Kidney (tissue), 14 donors: ENCODE results near the gene TGFBR2. TPM values are rescaled to one million over a fixed set of nuclear protein-coding genes. Genes with fewer than 3 reads are reported as not detected.
A peak's percentile ranks its signal among the peaks of the same experiment; 100 is the strongest.

Experiments used
- DNase-seq, 5 donors: peaks; one replicate each; pipeline ENCODE4 v3.0.0-alpha.2; 2013 to 2020
- FAIRE-seq: peaks from 2 replicates; lab custom pipeline; 2012; peaks lifted over from hg19 to GRCh38; lab: Jason Lieb, UNC
- H3K27ac ChIP-seq, 2 donors: one replicate each; pipeline ENCODE4 v1.7.0; 2013; ENCODE audit warnings: low read depth in 2 of 2, low read length in 2 of 2, inconsistent platforms in 1 of 2
- H3K27me3 ChIP-seq: one replicate; pipeline ENCODE4 v1.7.1; 2013; ENCODE audit warnings: low read length, inconsistent platforms; ENCODE audit not compliant: control insufficient read depth, insufficient read depth
- H3K36me3 ChIP-seq, 3 donors: one replicate each; pipeline versions ENCODE4 v1.7.0 to v1.7.1; 2013; ENCODE audit warnings: low read length in 3 of 3, control low read depth in 1 of 3, inconsistent platforms in 1 of 3; ENCODE audit not compliant: insufficient read depth in 3 of 3, control insufficient read depth in 2 of 3
- H3K4me1 ChIP-seq, 3 donors: one replicate each; pipeline versions ENCODE4 v1.7.0 to v1.7.1; 2013; ENCODE audit warnings: low read length in 3 of 3, inconsistent platforms in 1 of 3, low read depth in 1 of 3; ENCODE audit not compliant: control insufficient read depth in 2 of 3, insufficient read depth in 2 of 3
- H3K4me3 ChIP-seq, 3 donors: one replicate each; pipeline versions ENCODE4 v1.7.0 to v1.8.1; 2013; ENCODE audit warnings: low read length in 3 of 3, control low read depth in 1 of 3, inconsistent platforms in 1 of 3
- H3K9ac ChIP-seq, 3 donors: one replicate each; pipeline versions ENCODE4 v1.7.0 to v1.7.1; 2013; ENCODE audit warnings: low read length in 3 of 3, control low read depth in 1 of 3, inconsistent platforms in 1 of 3
- H3K9me3 ChIP-seq, 3 donors: one replicate each; pipeline versions ENCODE4 v1.7.0 to v1.7.1; 2013; ENCODE audit warnings: low read length in 3 of 3, control low read depth in 1 of 3, inconsistent platforms in 1 of 3; ENCODE audit not compliant: control insufficient read depth in 2 of 3, insufficient read depth in 1 of 3
- CTCF ChIP-seq: IDR thresholded peaks from 3 replicates; pipeline ENCODE4 v1.5.1; 2012; ENCODE audit warnings: mild to moderate bottlenecking, moderate library complexity, borderline replicate concordance; ENCODE audit not compliant: insufficient read depth; ENCODE audit errors: extremely low read depth
- intact Hi-C: fragments of 100-400 bp; cut with DNase I; formaldehyde crosslinking; loops from one replicate; pipeline ENCODE4 v1.11.1; 2022
- polyA plus RNA-seq: library from polyadenylated mRNA; stranded (reverse); fragments of 350-450 nt; fragmentation: Illumina TruSeq; extraction: RNeasy Lipid Tissue Mini Kit (QIAGEN cat#74804); gene quantifications from one replicate; pipeline ENCODE4 v1.2.3, GENCODE V29; 2014; ENCODE audit warnings: low read depth, low replicate concordance; ENCODE audit not compliant: insufficient read depth
- total RNA-seq: library from RNA; stranded (reverse); fragmentation: NEBNext Ultra II Directional; extraction: Animal tissue kit (Norgen Biotek cat#: 25700); gene quantifications from one replicate; pipeline ENCODE4 v1.2.1, GENCODE V29; 2021
- donor health status: control.
- donor health status: control.
- donor health status: control.
- donor health status: control.
- donor health status: control.
- donor health status: DM: yes; HTN: yes; CAD: no.
- donor health status: Normal renal cell carcinoma (clear cell type).

Gene TGFBR2
- total and polyA plus RNA-seq, 2 donors from 2014 or later = 81.8 to 243 TPM

GRCh38 chr3:30605706-30606300 lies 598 bp upstream of the TGFBR2 start:
- H3K9ac ChIP-seq = peak overlapping the region; percentile 31 to 89 (median 61)
- H3K4me3 ChIP-seq = peak overlapping the region; percentile 86 to 95 (median 91)
- H3K27me3 ChIP-seq = no peaks in the 10 kb centered on the region
- FAIRE-seq (no peak), DNase-seq (no peak)
- intact Hi-C loops = no loop called here
- H3K36me3 ChIP-seq = no peaks in the 10 kb centered on the region
- H3K27ac ChIP-seq = peak overlapping the region; percentile 93 to 96
- TF ChIP-seq CTCF = no peak
- no peaks in the 10 kb centered on the region for H3K9me3 ChIP-seq
- peaks cover 0 to 3% (median 0%) of the 10 kb centered on the region in 3 donors for H3K4me1 ChIP-seq

- no peaks in the 10 kb centered on the region for H3K27me3 ChIP-seq
- intact Hi-C loops = no loop called here
- peak overlapping the region; percentile 67 to 95 (median 91) for H3K4me3 ChIP-seq
- TF ChIP-seq CTCF = no peak
- H3K9ac ChIP-seq = peak overlapping the region; percentile 57 to 89 (median 86)
- no peaks in the 10 kb centered on the region for H3K36me3 ChIP-seq
- DNase-seq (peak; percentile 77 to 93 (median 86)), FAIRE-seq (no peak)
- H3K27ac ChIP-seq = peak overlapping the region; percentile 93 to 96
- peaks cover 0 to 4% (median 0%) of the 10 kb centered on the region in 3 donors for H3K4me1 ChIP-seq
- H3K9me3 ChIP-seq = no peaks in the 10 kb centered on the region
Measured at GRCh38 chr3:30607032-30607833, 832 bp downstream of the TGFBR2 start.

- intact Hi-C loops = no loop called here
- no peak for DNase-seq
- Histone ChIP-seq H3K9me3 (no peaks in the 10 kb centered on the region), H3K9ac (peak overlapping the region in 2 of 3 donors; percentile 27 to 34), H3K36me3 (no peaks in the 10 kb centered on the region), H3K4me3 (peak overlapping the region; percentile 18 to 66 (median 56)), H3K27ac (peak overlapping the region; percentile 7 to 65), H3K27me3 (no peaks in the 10 kb centered on the region), H3K4me1 (peaks cover 0 to 12% (median 0%) of the 10 kb centered on the region in 3 donors)
- FAIRE-seq = no peak
- TF ChIP-seq CTCF = no peak
Measured at GRCh38 chr3:30608598-30608947, 2.2 kb downstream of the TGFBR2 start.
